Stimulated activated CD4-positive, alpha-beta T cell treated with anti-CD3 and anti-CD28 coated beads, Interleukin-1b, Interleukin-23, amount 100 ng/mL, for 24 hours (primary cell): Measurements from ENCODE around the gene STXBP2.
A peak's percentile ranks its signal among the peaks of the same experiment; 100 is the strongest.

Source experiments
- DNase-seq, 4 experiments: peaks; one replicate each; pipeline ENCODE4 v3.0.0-alpha.2; 2020; ENCODE audit warnings: low read depth in 4 of 4, low spot score in 1 of 4

STXBP2 gene

DNA sequence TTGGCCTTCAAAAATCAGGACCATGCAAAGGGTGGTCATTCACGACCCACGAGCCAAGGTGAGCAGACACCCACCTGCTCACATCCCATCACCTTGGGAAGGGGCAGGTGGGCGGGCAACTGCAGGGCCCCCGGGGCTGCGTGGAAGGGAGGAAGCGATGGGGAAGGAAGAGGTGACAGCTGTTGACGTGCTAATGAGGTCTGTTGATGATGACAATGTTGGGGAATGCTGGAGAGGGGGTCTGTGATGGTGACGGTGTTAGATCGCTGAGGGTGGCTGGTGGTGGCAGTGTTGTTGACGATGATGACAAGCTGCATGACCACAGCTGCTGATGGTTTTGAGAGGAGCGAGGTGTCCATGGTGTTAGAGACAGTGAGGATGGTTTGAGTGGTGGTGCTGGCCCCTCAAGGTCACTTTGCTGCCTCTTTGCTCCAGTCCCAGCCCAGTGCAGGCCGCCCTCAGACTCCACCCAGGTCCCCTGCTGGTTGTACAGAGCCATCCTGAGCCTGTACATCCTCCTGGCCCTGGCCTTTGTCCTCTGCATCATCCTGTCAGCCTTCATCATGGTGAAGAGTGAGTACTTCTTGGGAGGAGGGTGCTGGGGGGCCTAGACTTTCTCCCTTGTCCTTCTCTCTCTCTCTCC, 40.9 kb downstream of the STXBP2 start:
- DNase-seq, result no peak

DNA sequence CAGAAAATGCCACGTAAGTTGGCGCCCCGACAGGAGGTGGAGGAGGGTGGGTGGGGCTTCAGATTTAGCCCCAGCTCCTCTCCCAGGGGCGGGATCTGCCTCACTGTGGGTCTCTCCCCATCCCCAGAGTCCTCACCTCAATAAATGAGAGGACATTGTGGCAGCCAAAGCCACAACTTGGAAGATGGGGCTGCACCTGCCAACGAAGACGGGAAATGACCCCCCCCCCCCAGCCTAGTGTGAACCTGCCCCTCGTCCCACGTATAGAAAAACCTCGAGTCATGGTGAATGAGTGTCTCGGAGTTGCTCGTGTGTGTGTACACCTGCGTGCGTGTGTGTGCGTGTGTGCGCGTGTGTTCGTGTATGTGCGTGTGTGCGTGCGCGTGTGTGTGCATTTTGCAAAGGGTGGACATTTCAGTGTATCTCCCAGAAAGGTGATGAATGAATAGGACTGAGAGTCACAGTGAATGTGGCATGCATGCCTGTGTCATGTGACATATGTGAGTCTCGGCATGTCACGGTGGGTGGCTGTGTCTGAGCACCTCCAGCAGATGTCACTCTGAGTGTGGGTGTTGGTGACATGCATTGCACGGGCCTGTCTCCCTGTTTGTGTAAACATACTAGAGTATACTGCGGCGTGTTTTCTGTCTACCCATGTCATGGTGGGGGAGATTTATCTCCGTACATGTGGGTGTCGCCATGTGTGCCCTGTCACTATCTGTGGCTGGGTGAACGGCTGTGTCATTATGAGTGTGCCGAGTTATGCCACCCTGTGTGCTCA, 42.3 kb downstream of the STXBP2 start:
- DNase-seq, result peak; percentile 32 to 60 (median 38)

DNA sequence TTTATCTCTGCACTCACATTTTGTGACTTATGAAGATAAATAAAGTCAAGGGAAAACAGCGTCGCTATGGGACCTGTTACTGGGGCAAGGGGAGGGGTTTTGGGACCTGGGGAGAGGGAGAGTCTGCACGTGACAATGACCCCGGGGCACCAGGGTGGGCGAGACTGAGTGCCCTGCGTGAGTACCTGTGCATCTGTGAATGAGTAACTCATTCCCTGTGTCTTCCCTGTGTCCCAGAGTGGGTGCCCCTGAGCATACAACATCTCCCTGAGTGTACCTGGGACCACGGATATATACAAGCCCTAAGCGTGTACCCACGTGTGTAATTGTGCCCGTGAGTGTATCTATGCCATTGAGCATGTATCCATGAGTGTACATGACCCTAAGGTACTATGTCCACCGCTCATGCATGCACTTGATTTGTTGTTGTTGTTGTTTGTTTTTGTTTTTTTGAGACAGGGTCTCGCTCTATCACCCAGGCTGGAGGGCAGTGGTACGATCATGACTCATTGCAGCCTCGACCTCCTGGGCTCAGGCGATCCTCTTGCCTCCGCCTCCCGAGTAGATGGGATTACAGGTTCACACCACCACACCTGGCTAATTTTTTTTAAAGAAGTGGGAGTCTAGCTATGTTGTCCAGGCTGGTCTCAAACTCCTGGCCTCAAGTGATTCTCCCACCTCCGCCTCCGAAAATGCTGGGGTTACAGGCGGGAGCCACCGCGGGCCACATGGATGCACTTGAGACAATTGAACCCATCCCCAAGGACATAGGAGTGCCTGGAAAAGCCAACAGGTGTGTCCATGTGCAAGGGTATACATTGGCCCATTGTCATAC, 43.1 kb downstream of the STXBP2 start:
- DNase-seq, result no peak

- peak; percentile 65 to 78 (median 73) for DNase-seq
Observed at GRCh38 chr19:7680606-7681339, 43.9 kb downstream of the STXBP2 start, which contains the start of gene TRAPPC5. TSS of gene TRAPPC5 (plus strand) at chr19:7680833. CDS start at chr19:7682254, 1,421 bp downstream.

DNA sequence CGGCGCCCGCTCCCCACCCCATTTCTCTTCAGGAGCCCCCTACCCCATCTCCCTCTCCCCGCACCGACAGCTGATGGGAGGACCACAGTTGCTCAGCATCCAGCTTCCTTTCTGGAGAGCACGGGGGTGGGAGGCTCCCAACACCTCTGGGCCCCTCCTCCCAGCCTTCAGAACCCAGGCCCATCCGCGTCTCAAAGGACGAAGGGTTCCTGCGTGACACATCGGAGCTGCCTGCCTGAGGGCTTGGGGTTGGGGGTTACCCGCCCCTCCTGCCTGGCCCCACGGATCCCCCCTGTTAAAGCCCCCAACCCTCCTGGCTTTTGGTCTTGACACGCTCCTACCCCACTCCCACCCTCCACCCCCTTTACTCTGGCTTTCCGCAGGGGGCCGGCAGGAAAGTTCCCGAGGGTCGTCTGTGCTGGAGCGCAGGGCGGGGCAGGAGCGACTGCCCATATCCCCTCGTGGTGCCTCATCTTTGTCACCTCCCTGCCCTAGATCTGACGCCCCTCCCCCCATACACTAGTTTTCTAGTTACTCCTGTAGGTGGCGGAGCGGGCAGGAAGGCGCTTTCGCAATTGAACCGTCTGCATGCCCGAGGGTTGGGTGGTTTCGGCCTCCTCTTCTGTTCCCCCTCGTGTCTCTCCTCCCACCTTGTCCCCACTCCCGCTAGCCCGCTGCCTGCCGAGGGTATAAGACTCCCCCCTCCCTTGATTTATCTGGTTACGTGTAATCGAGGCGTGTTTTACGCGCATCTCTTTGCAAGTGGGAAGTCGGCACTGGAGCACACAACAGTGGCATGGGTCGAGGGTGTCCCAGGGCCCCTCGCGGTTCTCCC, 44.6 kb downstream of the STXBP2 start:
- peak; percentile 65 to 90 (median 81) for DNase-seq

DNA sequence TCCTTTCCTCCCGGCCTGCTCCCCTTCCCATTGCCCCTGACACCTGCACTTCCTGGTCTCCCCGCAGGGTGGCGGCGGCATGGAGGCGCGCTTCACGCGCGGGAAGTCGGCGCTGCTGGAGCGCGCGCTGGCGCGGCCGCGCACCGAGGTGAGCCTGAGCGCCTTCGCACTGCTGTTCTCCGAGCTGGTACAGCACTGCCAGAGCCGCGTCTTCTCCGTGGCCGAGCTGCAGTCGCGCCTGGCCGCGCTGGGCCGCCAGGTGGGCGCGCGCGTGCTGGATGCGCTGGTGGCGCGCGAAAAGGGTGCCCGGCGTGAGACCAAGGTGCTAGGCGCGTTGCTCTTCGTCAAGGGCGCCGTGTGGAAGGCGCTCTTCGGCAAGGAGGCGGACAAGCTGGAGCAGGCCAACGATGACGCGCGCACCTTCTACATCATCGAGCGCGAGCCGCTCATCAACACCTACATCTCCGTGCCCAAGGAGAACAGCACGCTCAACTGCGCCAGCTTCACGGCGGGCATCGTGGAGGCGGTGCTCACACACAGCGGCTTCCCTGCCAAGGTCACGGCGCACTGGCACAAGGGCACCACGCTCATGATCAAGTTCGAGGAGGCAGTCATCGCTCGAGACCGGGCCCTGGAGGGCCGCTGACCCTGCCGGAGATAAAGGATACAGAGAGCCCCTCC, 45.4 kb downstream of the STXBP2 start:
- no peak for DNase-seq

GRCh38 chr19:7685546-7686445, 48.9 kb downstream of the STXBP2 start:
- DNase-seq, result no peak

DNA sequence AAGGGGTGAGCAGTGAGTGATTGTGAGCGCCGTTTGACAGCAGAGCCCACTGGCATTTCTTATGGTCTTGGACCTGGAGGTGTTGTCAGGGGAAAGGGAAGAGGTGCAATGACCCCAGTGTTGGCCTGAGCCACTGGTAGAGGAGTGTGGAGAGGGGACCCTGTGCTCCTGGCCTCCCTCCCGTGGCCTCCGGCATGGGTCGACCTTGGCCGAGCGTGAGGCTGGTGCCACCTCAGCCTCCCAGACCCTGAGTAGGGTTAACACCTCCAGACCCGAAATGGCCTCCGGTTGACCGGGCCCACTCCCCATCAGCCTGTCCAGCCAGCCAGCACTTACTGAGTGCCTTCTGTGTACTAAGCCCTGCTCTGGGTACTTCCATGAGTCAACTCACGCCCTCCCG, 50.3 kb downstream of the STXBP2 start:
- no peak for DNase-seq

DNA sequence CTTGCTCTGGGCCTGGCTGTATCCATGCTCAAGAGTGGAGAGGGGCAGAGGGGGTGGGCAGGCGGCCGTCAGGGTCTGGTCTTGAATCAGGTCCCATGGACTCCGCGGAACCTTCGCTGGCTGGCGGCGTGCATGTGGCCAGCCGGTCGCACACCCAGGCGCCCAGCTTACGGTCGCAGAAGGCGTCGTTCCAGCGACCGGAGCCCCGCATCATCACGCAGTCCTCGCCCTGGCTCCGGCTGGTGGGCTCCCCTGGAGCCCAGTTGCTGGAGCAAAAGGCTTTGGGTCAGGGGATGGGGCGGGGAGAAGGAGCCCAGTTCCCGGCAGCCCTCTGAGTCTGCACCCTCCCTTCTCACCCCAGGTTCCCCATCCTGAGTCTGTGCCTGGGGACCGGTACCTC, 52.3 kb downstream of the STXBP2 start:
- DNase-seq, result no peak

- DNase-seq, result no peak
Observed at GRCh38 chr19:7690779-7691258, 53.9 kb downstream of the STXBP2 start.

GRCh38 chr19:7691497-7691896, 54.6 kb downstream of the STXBP2 start:
- no peak for DNase-seq

DNA sequence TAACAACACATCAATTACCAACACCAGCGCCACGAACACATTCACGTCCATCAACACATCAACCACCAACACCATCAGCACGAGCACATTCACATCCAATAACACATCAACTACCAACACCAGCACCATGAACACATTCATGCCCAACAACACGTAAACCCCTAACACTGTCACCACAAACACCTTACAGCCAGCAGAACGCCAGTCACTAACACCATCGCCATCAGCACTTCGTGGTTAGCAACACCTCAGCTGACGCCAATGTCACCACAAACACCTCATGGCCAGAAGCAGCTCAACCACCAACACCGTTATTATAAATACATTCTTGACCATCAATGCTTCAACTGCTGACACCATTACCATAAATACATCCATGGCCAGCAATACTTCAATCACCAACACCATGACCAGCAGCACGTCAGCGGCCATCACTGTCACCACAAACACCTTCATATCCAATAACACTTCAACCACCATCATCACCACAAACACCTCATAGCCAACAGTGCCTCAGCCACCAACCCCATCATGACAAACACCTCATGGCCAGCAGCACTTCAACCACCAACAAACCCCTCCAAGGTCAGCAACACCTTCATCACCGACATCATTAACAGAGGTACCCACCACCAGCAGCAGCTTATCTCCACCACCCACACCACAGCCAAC, 55.6 kb downstream of the STXBP2 start:
- DNase-seq, result no peak

- no peak for DNase-seq
Observed at GRCh38 chr19:7694499-7694898, 57.6 kb downstream of the STXBP2 start.
